GM23248 (cell line): Measurements from ENCODE around the gene LRSAM1. TPM values are rescaled to one million over a fixed set of nuclear protein-coding genes. Genes with fewer than 3 reads are reported as not detected.
A peak's percentile ranks its signal among the peaks of the same experiment; 100 is the strongest.

Experiments used
- DNase-seq: peaks from one replicate; pipeline ENCODE4 v3.0.0-alpha.2; 2015
- H2AFZ ChIP-seq: fragments of 200-600 bp; sonication (generic); 2 replicates; pipeline ENCODE4 v1.6.1; 2016; ENCODE audit warnings: antibody characterized with exemption
- H3F3A ChIP-seq: fragments of 200-600 bp; sonication (generic); 2 replicates; pipeline ENCODE4 v1.6.1; 2016; ENCODE audit warnings: mild to moderate bottlenecking, antibody characterized with exemption, mixed run types; ENCODE audit not compliant: insufficient read depth
- H3K27ac ChIP-seq: fragments of 200-600 bp; sonication (generic); 2 replicates; pipeline ENCODE4 v1.5.1; 2016; ENCODE audit warnings: mild to moderate bottlenecking
- H3K27me3 ChIP-seq: fragments of 200-600 bp; sonication (generic); replicated peaks from 2 replicates; pipeline ENCODE4 v1.6.1; 2016; ENCODE audit warnings: mild to moderate bottlenecking; ENCODE audit not compliant: insufficient read depth
- H3K36me3 ChIP-seq: fragments of 200-600 bp; sonication (generic); 2 replicates; pipeline ENCODE4 v1.6.1; 2016; ENCODE audit warnings: low read depth, mild to moderate bottlenecking
- H3K4me1 ChIP-seq: fragments of 200-600 bp; sonication (generic); 2 replicates; pipeline ENCODE4 v1.6.1; 2016; ENCODE audit warnings: mild to moderate bottlenecking; ENCODE audit not compliant: insufficient read depth
- H3K4me2 ChIP-seq: fragments of 200-600 bp; sonication (generic); one replicate; pipeline ENCODE4 v1.6.1; 2016; ENCODE audit warnings: mild to moderate bottlenecking; ENCODE audit not compliant: unreplicated experiment
- H3K4me3 ChIP-seq: fragments of 200-600 bp; sonication (generic); 2 replicates; pipeline ENCODE4 v1.5.1; 2016; ENCODE audit warnings: mild to moderate bottlenecking
- H3K79me2 ChIP-seq: fragments of 200-600 bp; sonication (generic); 2 replicates; pipeline ENCODE4 v1.6.1; 2016; ENCODE audit warnings: mild to moderate bottlenecking; ENCODE audit not compliant: insufficient read depth
- H3K9ac ChIP-seq: fragments of 200-600 bp; sonication (generic); 2 replicates; pipeline ENCODE4 v1.6.1; 2016; ENCODE audit warnings: mild to moderate bottlenecking
- H3K9me2 ChIP-seq: fragments of 200-600 bp; sonication (generic); 2 replicates; pipeline ENCODE4 v1.6.1; 2016; ENCODE audit warnings: mixed run types, mild to moderate bottlenecking, moderate library complexity; ENCODE audit not compliant: insufficient read depth
- H3K9me3 ChIP-seq: fragments of 200-600 bp; sonication (generic); one replicate; pipeline ENCODE4 v1.6.1; 2017; ENCODE audit warnings: low read depth
- H4K20me1 ChIP-seq: fragments of 200-600 bp; sonication (generic); 2 replicates; pipeline ENCODE4 v1.6.0; 2016; ENCODE audit not compliant: insufficient read depth
- EZH2 ChIP-seq: fragments of 200-600 bp; sonication (generic); IDR thresholded peaks from 2 replicates; pipeline ENCODE4 v1.6.1; 2018; ENCODE audit warnings: antibody characterized with exemption, mild to moderate bottlenecking; ENCODE audit not compliant: insufficient read depth, poor library complexity, severe bottlenecking
- EZH2phosphoT487 ChIP-seq: fragments of 200-600 bp; sonication (generic); IDR thresholded peaks from 2 replicates; pipeline ENCODE4 v1.6.1; 2018; ENCODE audit warnings: antibody characterized with exemption, moderate library complexity, mild to moderate bottlenecking, low read depth; ENCODE audit not compliant: insufficient read depth
- WGBS, 2 experiments: methylation state at CpG; one replicate each; pipeline ENCODE4 v1.1.6; 2015 to 2017; ENCODE audit warnings: low lambda C conversion rate in 2 of 2, low coverage in 1 of 2; ENCODE audit errors: missing lambda C conversion rate in 2 of 2; 5-methylcytosine and 5-hydroxymethylcytosine counted together
- in situ Hi-C: fragments of 300-500 bp; cut with MboI; formaldehyde crosslinking; loops from 2 replicates; pipeline ENCODE4 v1.15.0; 2020
- polyA plus RNA-seq: library from polyadenylated mRNA; unstranded; fragments of >200 nt; fragmentation: Nextera tagmentation; extraction: Ambion mirVana; gene quantifications from 2 replicates; pipeline ENCODE4 v1.2.1, GENCODE V29; 2016
- total RNA-seq: library from RNA; depleted of rRNA; stranded (reverse); fragments of >200 nt; shearing (Covaris generic); gene quantifications from 2 replicates; pipeline ENCODE4 v1.2.3, GENCODE V29; 2014

Gene LRSAM1
- total and polyA plus RNA-seq, 2 experiments from 2014 or later, result 14.9 to 15.5 TPM

GRCh38 chr9:127536499-127536898, 85.2 kb downstream of the LRSAM1 start:
- peaks cover 100% of the 10 kb centered on the region for H3K79me2 ChIP-seq
- peak overlapping the region; percentile 50 for H3K9ac ChIP-seq
- H3K4me3 ChIP-seq, result no peak overlapping the region
- H3F3A ChIP-seq, result peaks cover 56% of the 10 kb centered on the region
- H3K27me3 ChIP-seq, result no peaks in the 10 kb centered on the region
- in situ Hi-C loops, result no loop called here
- no peaks in the 10 kb centered on the region for H3K36me3 ChIP-seq
- peak overlapping the region; percentile 23 for H3K4me2 ChIP-seq
- WGBS, 2 experiments, result 47 to 50% methylated on average over 8 of the region's 8 CpGs
- DNase-seq, result no peak
- H2AFZ ChIP-seq, result no peak overlapping the region
- no peaks in the 10 kb centered on the region for H3K9me2 ChIP-seq
- H3K9me3 ChIP-seq, result no peaks in the 10 kb centered on the region
- peak overlapping the region; percentile 79 for H3K27ac ChIP-seq
- peaks cover 58% of the 10 kb centered on the region for H3K4me1 ChIP-seq
- no peaks in the 10 kb centered on the region for H4K20me1 ChIP-seq
- TF ChIP-seq EZH2phosphoT487, result no peak
- TF ChIP-seq EZH2, result no peak

GRCh38 chr9:127537014-127537413, 85.7 kb downstream of the LRSAM1 start:
- Histone ChIP-seq H3K27ac (peak overlapping the region; percentile 79), H3K4me1 (peaks cover 63% of the 10 kb centered on the region), H3K36me3 (no peaks in the 10 kb centered on the region)

GRCh38 chr9:127537792-127538191, 86.5 kb downstream of the LRSAM1 start:
- 70 to 87% methylated on average over 3 of the region's 3 CpGs for WGBS, 2 experiments
- Histone ChIP-seq H3K79me2 (peaks cover 100% of the 10 kb centered on the region), H3K9me3 (no peaks in the 10 kb centered on the region), H3K27me3 (no peaks in the 10 kb centered on the region), H3K9me2 (no peaks in the 10 kb centered on the region), H3K9ac (peak overlapping the region; percentile 50), H3K4me1 (peaks cover 71% of the 10 kb centered on the region), H3K4me3 (no peak overlapping the region), H3F3A (peaks cover 61% of the 10 kb centered on the region), H2AFZ (no peak overlapping the region), H3K4me2 (peak overlapping the region; percentile 6), H3K36me3 (no peaks in the 10 kb centered on the region), H4K20me1 (no peaks in the 10 kb centered on the region), H3K27ac (peak overlapping the region; percentile 79)
- DNase-seq, result no peak
- in situ Hi-C loops, result no loop called here
- TF ChIP-seq EZH2phosphoT487, result no peak
- no peak for TF ChIP-seq EZH2

More at GRCh38 chr9:127537014-127537413, 85.7 kb downstream of the LRSAM1 start:
- no peak overlapping the region for H3K4me3 ChIP-seq
- H3K9me3 ChIP-seq, result no peaks in the 10 kb centered on the region
- peaks cover 100% of the 10 kb centered on the region for H3K79me2 ChIP-seq
- peak overlapping the region; percentile 50 for H3K9ac ChIP-seq
- no peak overlapping the region for H2AFZ ChIP-seq
- WGBS, 2 experiments, result 23 to 30% methylated on average over 8 of the region's 8 CpGs
- DNase-seq, result peak; percentile 85
- peak overlapping the region; percentile 6 for H3K4me2 ChIP-seq
- H3F3A ChIP-seq, result peaks cover 56% of the 10 kb centered on the region
- in situ Hi-C loops, result no loop called here
- no peaks in the 10 kb centered on the region for H3K27me3 ChIP-seq
- H3K9me2 ChIP-seq, result no peaks in the 10 kb centered on the region
- no peaks in the 10 kb centered on the region for H4K20me1 ChIP-seq
- TF ChIP-seq EZH2phosphoT487 (no peak), EZH2 (no peak)

GRCh38 chr9:127538849-127539258, 87.5 kb downstream of the LRSAM1 start:
- Histone ChIP-seq H3K27ac (peak overlapping the region; percentile 79), H3K27me3 (no peaks in the 10 kb centered on the region), H3K79me2 (peaks cover 100% of the 10 kb centered on the region), H3F3A (peaks cover 63% of the 10 kb centered on the region), H3K36me3 (no peaks in the 10 kb centered on the region; the same call in 1 of the 2 replicates), H2AFZ (no peak overlapping the region), H3K9ac (peak overlapping the region; percentile 58), H3K9me2 (no peaks in the 10 kb centered on the region), H3K4me3 (peak overlapping the region; percentile 20; the same call in 1 of the 2 replicates), H3K9me3 (no peaks in the 10 kb centered on the region), H3K4me2 (peak overlapping the region; percentile 51), H3K4me1 (peaks cover 81% of the 10 kb centered on the region), H4K20me1 (no peaks in the 10 kb centered on the region; the same call in 1 of the 2 replicates)
- in situ Hi-C loops, result no loop called here
- peak; percentile 85 for DNase-seq
- WGBS, 2 experiments, result 8 to 20% methylated on average over 4 of the region's 4 CpGs
- TF ChIP-seq EZH2phosphoT487 (no peak), EZH2 (no peak)
